Mucosa of gallbladder (tissue), 1 donor: ENCODE measurements around the gene FNDC7. TPM values are rescaled to one million over a fixed set of nuclear protein-coding genes. Genes with fewer than 3 reads are reported as not detected.
"Not testable (repeated sequence)": the region's sequence is repeated elsewhere in the genome, so short reads cannot be mapped to it uniquely, and the experiment has no call there.

Source experiments
- DNase-seq: peaks from one replicate; pipeline ENCODE4 v3.0.0-alpha.2; 2020; ENCODE audit warnings: low spot score
- total RNA-seq: library from RNA; stranded (reverse); gene quantifications from one replicate; pipeline ENCODE4 v1.2.1, GENCODE V29; 2021
- donor health status: DM: no; HTN: no; CAD: no.

The FNDC7 gene
- total RNA-seq, 1 donor from 2014 or later: not detected

DNA sequence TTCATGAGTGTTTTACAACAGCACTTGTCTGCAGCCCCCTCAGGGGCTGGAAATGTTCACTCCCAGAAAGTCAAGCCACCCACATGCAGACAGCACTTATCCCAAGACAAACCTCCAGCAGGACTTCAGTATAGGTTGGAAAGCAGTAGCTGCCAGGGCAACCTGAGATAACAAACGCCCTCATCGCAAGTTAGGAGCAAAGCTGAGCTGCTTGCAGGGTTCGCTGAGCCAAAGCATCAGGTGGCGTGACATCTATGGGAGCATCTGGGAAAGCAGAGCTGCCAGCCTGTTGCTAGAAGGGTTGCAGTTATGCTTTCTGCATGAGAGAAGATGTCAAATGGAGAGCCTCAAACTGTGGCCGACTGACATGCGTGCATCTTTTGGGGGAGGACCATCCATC is 29.5 kb downstream of the FNDC7 start:
- DNase-seq: no peak

DNA sequence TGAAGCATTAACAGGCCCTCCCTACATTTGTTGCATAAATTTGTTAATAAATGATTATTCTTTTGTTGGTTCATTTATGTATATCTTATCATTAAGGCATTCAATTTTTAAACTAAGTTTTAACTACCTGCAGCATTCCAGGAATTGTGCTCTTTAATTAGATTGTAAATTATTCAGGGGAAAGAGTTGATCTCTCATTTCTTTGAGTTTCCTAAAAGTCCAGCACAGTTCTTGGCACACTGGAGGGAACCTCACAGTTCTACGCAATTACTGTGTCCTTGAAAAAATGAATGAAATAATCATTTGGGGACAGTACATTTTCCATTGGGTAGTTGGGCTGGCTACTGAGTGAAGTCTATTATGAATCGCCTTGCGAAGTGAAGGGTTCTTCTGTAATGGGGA is 33.3 kb downstream of the FNDC7 start:
- no peak for DNase-seq

DNA sequence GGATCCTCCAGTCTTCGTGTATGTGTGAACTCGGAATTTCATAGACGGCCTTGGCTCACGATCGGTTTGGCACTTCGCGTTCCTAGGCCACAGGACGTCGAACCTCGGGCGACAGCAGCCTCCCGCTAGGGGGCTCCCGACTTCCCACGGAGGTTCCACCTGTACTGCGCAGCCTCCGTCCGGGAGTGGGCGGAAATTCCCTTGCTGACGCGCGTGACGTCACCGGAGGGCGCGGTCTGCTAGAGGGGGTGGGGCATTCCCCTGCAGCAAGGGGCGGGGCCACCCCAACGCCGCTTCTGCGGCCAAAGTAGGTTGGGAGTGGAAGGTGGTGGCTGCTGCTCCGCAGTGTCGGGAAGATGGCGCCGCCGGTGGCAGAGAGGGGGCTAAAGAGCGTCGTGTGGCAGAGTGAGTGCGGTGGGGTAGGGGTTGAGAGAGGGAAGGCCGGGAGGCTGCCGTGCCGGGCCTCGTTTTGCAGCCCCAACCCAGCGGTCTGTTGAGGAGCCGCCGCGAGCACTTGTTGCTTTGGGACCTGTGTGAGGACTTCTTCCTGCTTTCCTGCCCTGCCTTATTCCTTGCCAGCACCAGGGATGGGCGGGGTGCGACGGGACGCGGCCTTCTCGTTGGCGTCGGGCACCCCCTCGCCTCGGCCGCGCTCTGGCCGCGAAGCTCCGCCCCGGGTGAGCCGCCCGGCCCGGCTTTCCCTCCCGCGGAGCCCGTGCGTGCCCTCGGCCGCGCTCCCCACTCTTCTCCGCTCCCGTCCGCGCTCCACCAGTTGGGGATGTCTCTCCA is 33.9 kb downstream of the FNDC7 start, which contains the start of gene STXBP3:
TSS of gene STXBP3 (plus strand) at position 293 of the 789 bp plus-strand sequence. CDS start at position 357, 64 bp downstream.
- peak; percentile 98 for DNase-seq

DNA sequence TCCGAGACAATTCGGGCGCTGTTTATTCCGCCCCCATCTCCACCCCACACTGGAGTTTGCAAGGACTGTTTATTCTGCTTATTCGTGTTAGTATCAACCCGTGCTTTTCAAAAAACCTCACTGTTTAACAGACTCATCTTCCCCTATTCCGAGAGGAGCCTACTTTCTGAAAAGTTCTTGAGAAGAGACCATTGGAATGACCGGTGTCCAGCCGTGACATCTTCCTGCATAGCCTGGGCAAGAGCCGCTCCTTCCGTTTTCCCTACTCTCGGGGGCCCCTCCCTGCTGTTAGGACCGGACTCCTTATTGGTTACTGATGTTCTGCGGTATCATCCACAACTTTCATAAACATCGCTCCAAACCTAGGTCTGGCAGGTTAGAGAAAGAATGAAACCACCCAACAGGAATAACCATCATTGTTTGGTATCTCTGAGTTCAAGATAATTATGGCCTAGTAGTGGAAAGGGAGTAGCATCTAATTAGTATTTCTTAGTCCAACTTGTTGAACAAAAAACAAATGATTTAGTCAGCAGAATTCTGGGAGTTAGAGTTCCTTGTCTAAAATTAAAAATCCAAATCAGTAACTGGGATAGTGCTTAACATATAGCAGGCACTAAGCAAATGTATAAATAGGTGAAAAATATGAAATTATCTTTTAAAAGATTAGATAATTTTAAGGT is 34.6 kb downstream of the FNDC7 start:
- peak; percentile 77 for DNase-seq

DNA sequence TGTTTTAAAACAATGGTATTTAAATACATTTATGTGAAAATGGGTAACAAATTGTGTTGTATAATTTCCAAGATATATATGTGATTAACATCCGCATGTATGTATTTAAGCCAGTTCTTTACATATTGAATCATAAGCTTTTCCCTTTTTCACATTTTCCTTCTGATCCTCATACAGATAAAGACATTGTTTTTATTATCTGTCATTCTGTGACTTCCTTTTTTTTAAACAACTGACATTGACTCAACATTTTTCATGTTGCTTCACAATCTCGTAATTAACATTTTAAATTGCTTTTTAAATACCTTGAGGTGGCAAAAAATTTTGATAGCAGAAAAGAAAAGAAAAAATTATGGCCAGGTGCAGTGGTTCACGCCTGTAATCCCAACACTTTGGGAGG is 35.2 kb downstream of the FNDC7 start:
- DNase-seq: no peak

DNA sequence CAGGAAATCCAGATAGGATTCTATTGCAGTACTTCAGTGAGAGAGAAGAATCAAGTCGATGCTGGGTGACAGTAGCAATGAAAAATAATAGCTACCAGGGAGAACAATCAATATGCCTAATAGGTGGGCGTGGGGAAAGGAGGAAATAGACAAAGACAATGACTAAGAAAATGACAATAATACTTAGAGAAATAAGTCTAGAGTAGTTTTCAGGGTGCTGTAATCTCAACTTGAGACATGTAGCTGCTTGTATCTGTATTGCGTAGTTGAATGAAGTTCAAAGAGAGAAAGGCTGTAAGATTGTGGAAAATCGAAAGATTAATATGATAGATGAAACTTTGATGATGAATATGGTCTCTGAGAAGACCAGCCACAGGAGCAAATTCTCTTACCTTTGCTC is 36.4 kb downstream of the FNDC7 start:
- no peak for DNase-seq

DNA sequence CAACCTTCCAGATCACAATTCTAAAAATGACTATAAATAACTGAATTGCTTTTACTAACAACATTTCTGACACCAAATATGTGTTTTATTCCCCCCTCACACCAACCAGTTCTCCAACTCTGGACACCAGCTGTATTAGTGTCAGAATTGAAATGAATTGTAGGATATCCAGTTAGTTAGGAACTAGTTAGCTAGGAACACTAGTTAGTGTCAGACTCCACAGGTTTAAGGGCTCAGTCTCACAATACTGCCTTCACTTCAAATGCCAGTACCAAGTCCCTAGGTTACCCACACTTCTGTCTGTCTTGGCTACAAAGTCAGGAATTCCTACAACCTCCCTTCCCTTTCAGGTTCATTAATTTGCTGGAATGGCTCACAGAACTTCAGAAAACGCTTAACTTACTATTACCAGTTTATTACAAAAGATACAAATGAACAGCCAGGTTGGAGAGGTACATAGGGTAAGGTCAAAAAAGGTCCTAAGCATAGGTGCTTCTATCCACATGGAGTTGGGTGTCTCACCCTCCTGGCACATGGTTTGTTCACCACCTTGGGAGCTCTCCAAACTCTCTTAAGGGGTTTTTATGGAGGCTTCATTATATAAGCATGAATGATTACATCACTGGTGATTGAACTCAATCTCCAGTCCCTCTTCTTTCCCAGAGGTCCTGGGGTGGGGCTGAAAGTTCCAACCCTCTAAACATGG is 37.9 kb downstream of the FNDC7 start:
- DNase-seq: no peak

DNA sequence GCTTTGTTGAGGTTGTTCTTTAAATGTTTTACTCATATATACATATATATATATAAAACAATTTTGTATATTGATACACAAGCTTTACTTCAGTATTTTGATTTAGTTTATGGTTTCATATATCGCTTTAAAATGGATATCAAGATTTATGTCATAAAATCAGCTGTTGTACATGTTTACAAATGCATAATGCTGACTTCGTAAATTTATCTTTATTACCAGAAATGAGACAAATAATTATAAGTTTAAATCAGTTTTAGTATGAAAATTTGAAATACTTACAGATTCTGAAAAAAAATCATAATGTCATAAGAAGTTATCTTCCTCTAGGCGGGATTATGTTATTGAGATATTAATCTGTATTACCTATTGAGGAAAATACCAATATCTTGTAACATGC is 40.7 kb downstream of the FNDC7 start:
- DNase-seq: no peak

DNA sequence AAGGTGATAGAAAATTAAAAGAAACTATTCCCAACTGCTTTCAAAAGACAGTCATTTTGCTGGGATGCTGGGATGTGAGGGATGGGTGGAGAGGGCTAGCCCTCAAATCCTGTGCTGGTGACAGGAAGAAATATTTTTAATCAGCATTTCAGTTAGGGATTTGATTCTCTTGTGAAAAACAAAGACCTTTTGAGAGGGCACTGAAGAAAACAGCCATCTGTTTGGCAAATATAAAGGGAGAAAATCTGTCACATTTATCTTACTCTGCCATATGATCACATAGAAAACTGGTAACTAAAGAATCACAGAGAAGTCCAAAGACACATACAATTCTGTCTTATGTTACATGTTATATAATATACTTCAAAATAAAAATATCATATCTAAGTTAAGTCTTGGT is 46.1 kb downstream of the FNDC7 start:
- DNase-seq: no peak

DNA sequence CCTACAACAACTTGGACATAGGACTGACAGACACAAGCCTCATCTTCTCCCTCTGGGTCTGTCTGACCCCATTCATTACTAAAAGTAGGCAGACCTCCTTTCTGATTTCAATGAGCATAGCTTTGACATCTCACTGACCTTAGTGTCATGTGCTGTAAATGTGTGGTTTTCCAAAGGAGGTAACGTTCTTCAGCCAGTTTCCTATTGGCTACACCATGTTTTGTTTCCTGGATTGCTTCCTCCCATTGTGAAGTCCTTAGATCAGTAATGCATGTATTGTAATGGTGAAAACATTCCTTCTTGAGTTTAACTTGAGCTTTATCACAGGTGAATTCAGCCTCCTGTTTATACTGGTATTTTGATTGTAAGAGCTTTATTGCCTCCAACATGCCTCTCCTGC is 54.4 kb downstream of the FNDC7 start:
- DNase-seq: no peak

DNA sequence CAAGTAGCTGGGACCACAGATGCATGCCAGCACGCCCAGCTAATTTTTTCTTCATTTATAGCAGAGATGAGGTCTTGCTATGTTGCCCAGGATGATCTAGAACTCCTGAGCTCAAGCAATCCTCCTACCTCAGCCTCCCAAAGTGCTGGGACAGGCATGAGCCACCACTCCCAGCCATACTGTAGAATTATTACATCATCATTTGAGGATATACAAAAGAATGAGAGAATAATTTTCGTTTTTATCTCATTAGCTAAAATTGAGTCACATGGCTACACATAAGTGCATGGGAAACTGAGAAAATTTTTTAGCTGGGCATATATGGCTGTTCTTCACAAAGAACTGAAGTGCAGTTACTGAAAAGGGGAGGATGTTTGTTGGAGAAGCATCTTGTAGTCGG is 55.0 kb downstream of the FNDC7 start:
- DNase-seq: no peak

DNA sequence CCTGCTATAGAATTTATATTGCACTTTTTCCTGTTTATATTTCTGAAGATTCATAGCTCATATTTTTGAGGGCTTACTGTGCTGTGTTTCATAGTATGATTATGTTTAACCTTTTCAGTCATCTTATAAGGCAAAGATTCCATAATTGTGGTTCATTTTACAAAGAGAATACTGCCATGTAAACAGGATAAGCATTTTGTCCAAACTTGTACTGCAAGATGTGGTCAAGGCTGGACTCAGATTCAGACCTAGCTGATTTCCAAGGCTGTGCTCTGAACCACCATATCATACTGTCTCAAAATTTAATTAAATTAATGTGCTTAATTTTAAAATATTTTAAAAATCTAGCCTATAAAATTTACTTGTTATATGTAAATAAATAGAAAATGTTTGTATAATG is 65.1 kb downstream of the FNDC7 start:
- no peak for DNase-seq

DNA sequence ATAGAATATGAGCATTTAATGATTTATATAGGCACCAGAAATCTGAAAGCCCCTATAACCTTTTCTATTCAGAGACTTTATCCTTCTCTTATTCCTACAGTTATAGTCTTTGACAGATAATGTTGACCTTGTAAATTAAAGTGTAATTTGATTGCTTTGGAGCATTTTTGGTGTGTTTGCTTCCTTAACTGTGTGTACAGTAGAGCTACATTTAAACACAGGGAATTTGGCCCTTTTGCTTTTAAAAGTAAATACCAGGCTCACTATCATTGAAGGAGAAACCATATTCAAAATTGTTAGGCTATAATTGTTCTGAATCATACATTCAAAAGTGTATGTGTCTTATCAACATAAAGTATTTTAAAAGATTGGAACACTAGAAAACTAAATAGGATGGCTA is 66.7 kb downstream of the FNDC7 start:
- no peak for DNase-seq

DNA sequence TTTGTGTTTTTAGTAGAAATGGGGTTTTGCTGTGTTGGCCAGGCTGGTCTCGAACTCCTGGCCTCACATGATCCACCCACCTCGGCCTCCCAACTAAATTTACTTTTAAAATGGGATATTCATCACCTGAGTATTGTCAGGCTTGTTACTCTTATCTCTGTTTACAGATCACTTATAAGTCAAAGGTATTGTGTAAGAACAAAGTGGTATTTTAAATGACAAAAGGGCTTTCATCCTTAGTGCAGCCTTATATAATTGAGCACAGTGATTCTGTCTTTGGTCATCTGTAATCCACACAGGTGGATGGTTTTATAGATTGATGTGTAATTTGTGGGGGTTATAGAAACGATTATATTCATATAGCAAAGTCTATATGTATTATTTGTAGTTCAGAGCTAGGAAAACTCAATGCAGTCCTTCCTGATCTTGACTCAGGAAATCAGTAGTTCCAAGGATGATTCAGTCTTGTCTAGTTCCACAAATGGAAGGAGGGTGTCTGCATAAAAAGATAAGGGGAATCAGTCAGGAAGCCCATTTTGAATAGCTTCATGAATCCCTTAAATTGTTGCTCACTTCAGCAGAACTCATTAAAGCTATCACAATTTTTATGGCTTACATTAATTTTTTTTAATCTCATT is 68.3 kb downstream of the FNDC7 start:
- DNase-seq: no peak

DNA sequence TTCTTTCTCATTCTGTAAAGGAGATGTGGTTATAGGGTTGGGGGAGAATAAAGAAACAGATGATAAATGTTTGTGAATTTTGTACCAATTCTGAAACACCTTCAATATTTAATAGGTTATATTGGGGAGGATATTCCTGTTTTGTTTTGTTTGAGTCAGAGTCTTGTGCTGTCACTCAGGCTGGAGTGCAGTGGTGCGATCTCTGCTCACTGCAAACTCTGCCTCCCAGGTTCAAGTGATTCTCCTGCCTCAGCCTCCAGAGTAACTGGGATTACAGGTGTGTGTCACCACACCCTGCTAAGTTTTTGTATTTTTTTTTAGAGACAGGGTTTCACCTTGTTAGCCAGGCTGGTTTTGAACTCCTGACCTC is 68.9 kb downstream of the FNDC7 start:
- not testable (repeated sequence) for DNase-seq

DNA sequence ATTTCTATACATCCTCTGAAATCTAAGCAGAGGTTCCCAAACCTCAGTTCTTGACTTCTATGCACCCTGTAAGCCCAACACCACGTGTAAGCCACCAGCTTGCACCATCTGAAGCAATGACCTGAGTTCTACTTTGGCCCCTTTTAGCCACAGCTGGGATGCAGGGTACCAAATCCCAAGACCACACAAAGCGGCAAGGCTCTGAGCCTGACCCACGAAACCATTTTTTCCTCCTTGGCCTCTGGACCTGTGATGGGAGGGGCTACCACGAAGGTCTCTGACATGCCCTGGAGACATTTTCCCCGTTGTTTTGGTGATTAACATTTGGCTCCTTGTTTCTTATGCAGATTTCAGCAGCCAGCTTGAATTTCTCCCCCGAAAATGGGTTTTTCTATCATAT is 72.6 kb downstream of the FNDC7 start:
- DNase-seq: no peak

DNA sequence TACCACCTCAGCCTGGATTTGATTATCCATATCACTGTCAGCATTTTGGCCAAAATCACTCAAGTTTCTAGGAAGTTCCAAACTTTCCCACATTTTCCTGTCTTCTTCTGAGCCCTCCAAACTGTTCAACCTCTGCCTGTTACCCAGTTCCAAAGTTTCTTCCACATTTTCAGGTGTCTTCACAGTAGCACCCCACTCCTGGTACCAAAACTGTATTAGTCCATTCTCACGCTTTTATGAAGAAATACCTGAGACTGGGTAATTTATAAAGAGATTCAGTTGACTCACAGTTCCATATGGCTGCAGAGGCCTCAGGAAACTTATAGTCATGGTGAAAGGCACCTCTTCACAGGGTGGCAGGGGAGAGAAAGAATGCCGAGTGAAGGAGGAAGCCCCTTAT is 73.2 kb downstream of the FNDC7 start:
- no peak for DNase-seq

DNA sequence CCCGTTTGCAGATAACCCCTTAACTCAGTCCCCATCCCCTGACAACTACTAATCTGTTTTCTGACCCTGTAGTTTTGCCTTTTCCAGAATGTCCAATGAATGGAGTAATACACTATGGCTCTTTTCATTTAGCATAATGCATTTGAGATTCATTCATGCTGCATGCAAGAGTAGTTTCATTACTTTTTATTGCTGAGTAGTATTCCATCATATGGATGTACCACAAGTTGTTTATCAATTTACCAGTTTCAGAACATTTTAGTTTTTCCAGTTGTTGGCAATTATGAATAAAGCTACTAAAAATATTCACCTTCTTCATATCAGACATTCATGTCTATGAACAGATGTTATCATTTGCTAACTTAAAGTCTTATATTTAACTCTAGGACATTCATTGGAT is 79.1 kb downstream of the FNDC7 start:
- DNase-seq: no peak
